Effector memory CD8-positive, alpha-beta T cell (primary cell): ENCODE data around the gene COL26A1.

ENCODE experiments used
- ATAC-seq: fragments of 150-1000 bp; cut with Tn5 transposase; replicated peaks from 2 replicates; pipeline ENCODE4 v1.10.0; 2021; ENCODE audit warnings: mild to moderate bottlenecking, moderate library complexity
- DNase-seq, 3 experiments: peaks; one replicate each; pipeline ENCODE4 v3.0.0; 2021
- H3K27ac Mint-ChIP-seq, 2 donors: one replicate each; pipeline ENCODE4 v1.8.0; 2022; ENCODE audit warnings: mild to moderate bottlenecking in 2 of 2, mixed read lengths in 2 of 2, moderate library complexity in 2 of 2
- H3K27me3 Mint-ChIP-seq, 2 donors: one replicate each; pipeline ENCODE4 v1.8.0; 2022; ENCODE audit warnings: mixed read lengths in 2 of 2
- H3K36me3 Mint-ChIP-seq: one replicate; pipeline ENCODE4 v1.8.0; 2022; ENCODE audit warnings: mild to moderate bottlenecking, moderate library complexity, mixed read lengths; ENCODE audit not compliant: insufficient read depth
- H3K4me1 Mint-ChIP-seq, 2 donors: one replicate each; pipeline ENCODE4 v1.8.0; 2022; ENCODE audit warnings: low read depth in 2 of 2, mixed read lengths in 2 of 2
- H3K4me3 Mint-ChIP-seq, 2 donors: one replicate each; pipeline ENCODE4 v1.8.0; 2022; ENCODE audit warnings: mild to moderate bottlenecking in 2 of 2, mixed read lengths in 2 of 2, moderate library complexity in 2 of 2
- H3K9me3 Mint-ChIP-seq, 2 donors: one replicate each; pipeline ENCODE4 v1.8.0; 2022; ENCODE audit warnings: mixed read lengths in 2 of 2

COL26A1 gene

DNA sequence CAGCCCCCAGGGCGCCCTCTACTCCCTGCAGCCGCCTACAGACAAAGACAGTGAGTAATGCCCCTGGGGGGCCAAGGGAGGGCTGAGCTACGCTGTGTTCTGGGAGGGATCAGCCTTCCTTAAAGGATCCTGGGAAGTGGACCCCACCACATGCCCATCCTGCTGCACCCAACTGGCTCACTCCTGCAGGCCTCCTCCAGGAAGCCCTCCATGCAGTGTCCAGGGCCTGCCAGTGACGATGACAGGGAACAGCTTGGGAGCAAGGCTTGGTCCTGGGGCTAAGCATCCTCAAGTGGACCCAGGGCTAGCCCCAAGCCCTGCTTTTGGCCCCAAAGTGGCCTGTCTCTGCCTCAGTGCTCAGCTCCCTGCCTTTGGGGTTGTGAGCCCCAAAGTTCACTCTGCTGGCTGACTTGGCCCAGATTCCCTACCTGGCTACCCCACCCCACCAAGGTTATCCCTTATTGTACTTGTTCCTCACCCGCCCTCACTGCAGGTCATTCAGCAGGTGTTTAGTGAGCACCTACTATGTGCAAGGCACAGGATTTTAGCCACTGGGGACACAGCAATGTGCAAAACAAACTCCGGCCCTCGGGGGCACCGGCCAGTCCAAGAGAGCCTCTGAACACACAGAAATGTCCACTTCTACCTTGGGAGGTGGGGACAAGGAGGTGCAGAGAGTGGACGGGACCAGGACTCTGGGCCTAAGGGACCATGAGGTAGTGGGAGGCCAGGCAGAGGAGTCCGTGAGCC lies 182.9 kb downstream of the COL26A1 start:
- H3K4me3 Mint-ChIP-seq = no peak overlapping the region
- no peaks in the 10 kb centered on the region for H3K36me3 Mint-ChIP-seq
- H3K9me3 Mint-ChIP-seq = no peaks in the 10 kb centered on the region
- H3K27me3 Mint-ChIP-seq = peaks cover 7 to 36% of the 10 kb centered on the region in 2 donors
- no peak for DNase-seq
- H3K4me1 Mint-ChIP-seq = peaks cover 0 to 4% of the 10 kb centered on the region in 2 donors
- H3K27ac Mint-ChIP-seq = no peak overlapping the region
- no peak for ATAC-seq

- no peak for DNase-seq
- no peak for ATAC-seq
- Mint-ChIP-seq H3K27ac (no peak overlapping the region), H3K36me3 (no peaks in the 10 kb centered on the region), H3K4me1 (peaks cover 0 to 4% of the 10 kb centered on the region in 2 donors), H3K9me3 (no peaks in the 10 kb centered on the region), H3K4me3 (no peak overlapping the region), H3K27me3 (peaks cover 7 to 36% of the 10 kb centered on the region in 2 donors)
Observed at GRCh38 chr7:101546308-101546936, 183.7 kb downstream of the COL26A1 start.

- Mint-ChIP-seq H3K27ac (no peak overlapping the region), H3K4me3 (no peak overlapping the region), H3K4me1 (peaks cover 0 to 4% of the 10 kb centered on the region in 2 donors), H3K36me3 (no peaks in the 10 kb centered on the region), H3K9me3 (no peaks in the 10 kb centered on the region), H3K27me3 (peaks cover 7 to 36% of the 10 kb centered on the region in 2 donors)
- no peak for ATAC-seq
- DNase-seq = no peak
Observed at GRCh38 chr7:101547022-101547915, 184.6 kb downstream of the COL26A1 start.

DNA sequence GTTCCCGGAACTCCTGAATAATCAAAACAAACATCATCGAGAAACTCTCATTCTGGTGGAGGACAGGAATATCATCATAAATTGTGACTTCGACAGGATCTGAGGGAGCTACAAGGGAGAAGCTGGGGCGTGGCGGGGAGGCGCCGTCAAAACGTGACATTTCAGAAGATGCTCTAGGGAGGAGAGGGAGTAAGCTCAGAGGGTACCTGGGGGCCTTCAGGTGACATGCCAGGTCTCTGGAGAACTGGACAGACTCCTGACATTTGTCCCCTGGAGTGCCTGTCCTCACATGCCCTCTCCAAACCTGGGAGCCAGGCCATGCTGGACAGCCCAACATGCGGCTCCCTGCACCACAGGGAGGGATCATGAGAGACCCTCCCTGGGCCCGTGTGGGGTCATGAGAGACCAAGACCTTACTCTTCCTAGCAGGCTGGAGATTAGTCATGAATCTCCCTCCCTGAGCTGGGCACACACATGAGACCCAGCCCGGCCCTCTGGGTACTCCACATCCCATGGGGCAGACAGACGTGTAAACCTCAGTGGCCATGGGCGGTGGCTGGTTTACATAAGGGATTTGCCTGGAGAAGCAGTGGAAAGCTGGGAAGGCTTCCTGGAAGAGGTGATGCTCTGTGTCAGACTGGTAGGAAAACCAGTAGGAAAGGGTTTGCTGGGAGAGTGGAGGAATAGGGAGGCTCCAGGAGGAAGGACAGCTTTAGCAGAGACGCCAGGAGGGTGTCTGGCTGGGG lies 185.4 kb downstream of the COL26A1 start:
- peaks cover 7 to 31% of the 10 kb centered on the region in 2 donors for H3K27me3 Mint-ChIP-seq
- H3K9me3 Mint-ChIP-seq = no peaks in the 10 kb centered on the region
- DNase-seq (no peak), ATAC-seq (no peak)
- no peaks in the 10 kb centered on the region for H3K4me1 Mint-ChIP-seq
- H3K4me3 Mint-ChIP-seq = no peak overlapping the region
- H3K27ac Mint-ChIP-seq = no peak overlapping the region
- H3K36me3 Mint-ChIP-seq = no peaks in the 10 kb centered on the region

- H3K4me1 Mint-ChIP-seq = no peaks in the 10 kb centered on the region
- no peak overlapping the region for H3K27ac Mint-ChIP-seq
- no peaks in the 10 kb centered on the region for H3K36me3 Mint-ChIP-seq
- H3K27me3 Mint-ChIP-seq = peaks cover 7 to 37% of the 10 kb centered on the region in 2 donors
- H3K4me3 Mint-ChIP-seq = no peak overlapping the region
- ATAC-seq (no peak), DNase-seq (no peak)
- H3K9me3 Mint-ChIP-seq = no peaks in the 10 kb centered on the region
Observed at GRCh38 chr7:101549734-101550133, 187.1 kb downstream of the COL26A1 start.

DNA sequence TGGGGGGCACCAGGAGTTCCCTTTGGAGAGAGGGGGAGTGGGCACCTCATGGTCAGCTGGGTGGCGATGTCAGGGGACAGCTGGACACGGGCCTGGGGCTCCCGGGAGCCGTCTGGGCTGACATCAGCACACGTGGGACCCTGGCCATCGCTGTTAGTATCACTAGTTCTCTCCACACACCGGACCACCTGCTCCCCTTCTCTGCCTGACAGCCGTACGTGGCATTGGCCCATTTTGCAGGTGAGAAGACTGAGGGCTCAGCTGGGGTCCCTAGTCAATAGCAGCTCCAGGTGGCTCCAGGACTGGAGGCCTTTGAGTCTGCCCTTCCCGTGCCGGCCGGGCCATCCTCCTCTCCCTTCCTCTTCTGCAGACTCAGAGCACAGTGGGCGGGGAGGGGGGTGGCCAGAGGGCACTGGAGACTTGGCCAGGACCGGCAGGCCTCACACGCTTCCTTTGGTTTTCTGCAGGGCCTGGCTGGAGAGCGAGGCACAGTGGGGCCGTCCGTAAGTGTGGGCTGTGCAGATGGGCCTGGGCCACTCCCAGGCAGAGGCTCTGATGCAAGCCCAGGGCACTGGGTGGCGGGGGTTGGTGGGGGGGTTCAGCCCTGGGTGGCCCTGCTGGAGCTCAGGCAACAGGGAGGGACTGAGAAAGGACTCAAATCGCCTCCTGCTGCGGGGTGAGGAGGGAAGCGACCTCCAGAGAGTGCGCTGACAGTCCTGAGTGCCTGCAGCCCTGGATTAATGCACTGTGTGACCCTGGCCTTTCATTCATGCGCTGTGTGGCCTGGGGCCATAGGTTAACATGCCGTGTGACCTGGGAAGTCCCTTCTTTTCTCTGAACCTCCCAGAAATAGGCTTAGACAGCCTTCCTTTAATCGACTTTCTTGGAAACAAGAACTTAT lies 188.2 kb downstream of the COL26A1 start:
- DNase-seq = no peak

GRCh38 chr7:101553018-101553770 lies 190.5 kb downstream of the COL26A1 start:
- H3K9me3 Mint-ChIP-seq = no peaks in the 10 kb centered on the region
- H3K36me3 Mint-ChIP-seq = no peaks in the 10 kb centered on the region
- H3K4me3 Mint-ChIP-seq = no peak overlapping the region
- ATAC-seq (no peak), DNase-seq (no peak)
- H3K27ac Mint-ChIP-seq = no peak overlapping the region
- H3K27me3 Mint-ChIP-seq = peaks cover 20 to 47% of the 10 kb centered on the region in 2 donors
- no peaks in the 10 kb centered on the region for H3K4me1 Mint-ChIP-seq

More for the DNA sequence above, 188.2 kb downstream of the COL26A1 start:
- Mint-ChIP-seq H3K4me1 (no peaks in the 10 kb centered on the region), H3K9me3 (no peaks in the 10 kb centered on the region), H3K27me3 (peaks cover 8 to 41% of the 10 kb centered on the region in 2 donors), H3K36me3 (no peaks in the 10 kb centered on the region), H3K27ac (no peak overlapping the region), H3K4me3 (no peak overlapping the region)
- no peak for ATAC-seq

DNA sequence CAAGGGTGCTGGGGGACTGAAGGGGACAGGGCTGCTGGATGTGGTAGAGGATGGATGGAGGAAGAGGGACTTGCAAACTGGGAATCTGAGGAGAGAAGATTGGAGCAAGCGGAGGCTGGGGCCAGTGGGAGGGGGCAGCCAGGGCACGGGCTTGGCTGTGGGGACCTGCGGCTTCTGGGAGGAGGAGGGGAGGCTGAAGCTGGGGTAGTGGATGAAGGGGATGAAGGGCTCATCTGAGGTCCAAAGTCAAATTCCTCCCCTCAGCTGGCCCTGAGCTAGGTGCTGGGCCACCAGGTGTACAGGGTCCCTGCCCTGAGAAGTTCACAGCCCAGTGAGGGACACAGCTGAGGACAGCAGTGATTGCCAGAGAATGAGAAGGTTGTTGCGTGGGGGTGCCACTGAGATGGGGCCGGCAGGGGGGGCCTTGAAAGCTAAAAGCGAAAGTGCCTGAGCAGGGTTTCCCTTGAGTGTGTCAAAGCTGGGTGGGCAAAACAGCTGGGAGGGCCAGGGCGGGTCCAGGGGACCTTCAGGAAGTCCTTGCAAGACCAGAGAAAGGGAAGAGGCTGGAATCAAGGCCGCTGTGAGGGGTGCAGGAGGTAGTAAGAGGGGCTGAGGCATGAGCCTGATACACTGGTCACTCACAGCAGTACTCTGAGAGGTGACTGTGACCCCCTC lies 191.2 kb downstream of the COL26A1 start:
- Mint-ChIP-seq H3K36me3 (no peaks in the 10 kb centered on the region), H3K27me3 (peaks cover 15 to 40% of the 10 kb centered on the region in 2 donors), H3K4me3 (no peak overlapping the region), H3K4me1 (no peaks in the 10 kb centered on the region), H3K9me3 (no peaks in the 10 kb centered on the region), H3K27ac (no peak overlapping the region)
- no peak for DNase-seq
- ATAC-seq = no peak

DNA sequence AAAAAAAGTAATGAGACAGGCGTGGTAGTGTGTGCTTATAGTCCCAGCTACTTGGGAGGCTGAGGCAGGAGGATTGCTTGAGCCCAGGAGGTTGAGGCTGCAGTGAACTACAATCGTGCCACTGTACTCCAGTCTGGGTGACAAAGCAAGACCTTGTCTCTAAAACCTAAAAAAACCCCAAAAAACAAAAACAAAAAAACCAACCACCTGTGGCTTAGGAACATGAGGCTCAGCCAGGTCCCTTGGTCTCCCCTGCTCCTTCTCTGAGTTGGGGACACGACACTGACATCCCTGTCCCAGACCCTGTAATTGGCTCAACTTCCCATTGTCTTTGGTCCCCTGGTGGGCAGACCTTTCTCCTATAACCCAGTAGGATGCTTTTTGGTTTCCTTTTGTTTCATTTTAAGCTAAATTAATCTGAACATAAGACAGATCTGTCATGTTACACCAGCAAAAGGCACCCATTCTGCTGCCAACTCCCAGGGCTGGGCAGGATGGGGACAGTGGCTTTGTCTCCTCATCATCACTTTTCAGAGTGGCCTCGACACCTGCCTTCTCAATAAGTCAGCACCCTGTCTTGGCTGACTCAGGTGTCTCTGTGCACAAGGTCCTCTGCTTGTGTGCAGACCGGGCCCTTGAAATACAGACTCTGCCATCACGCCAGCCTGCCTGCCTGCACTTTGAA lies 192.1 kb downstream of the COL26A1 start:
- no peak overlapping the region for H3K4me3 Mint-ChIP-seq
- ATAC-seq (no peak), DNase-seq (no peak)

GRCh38 chr7:101555269-101555920 lies 192.7 kb downstream of the COL26A1 start:
- no peaks in the 10 kb centered on the region for H3K36me3 Mint-ChIP-seq
- H3K27ac Mint-ChIP-seq = no peak overlapping the region
- no peak for ATAC-seq
- peaks cover 20 to 38% of the 10 kb centered on the region in 2 donors for H3K27me3 Mint-ChIP-seq
- H3K9me3 Mint-ChIP-seq = no peaks in the 10 kb centered on the region
- H3K4me3 Mint-ChIP-seq = no peak overlapping the region
- DNase-seq = no peak
- H3K4me1 Mint-ChIP-seq = no peaks in the 10 kb centered on the region

More for the DNA sequence above, 192.1 kb downstream of the COL26A1 start:
- Mint-ChIP-seq H3K27me3 (peaks cover 15 to 37% of the 10 kb centered on the region in 2 donors), H3K4me1 (no peaks in the 10 kb centered on the region), H3K9me3 (no peaks in the 10 kb centered on the region), H3K36me3 (no peaks in the 10 kb centered on the region), H3K27ac (no peak overlapping the region)

DNA sequence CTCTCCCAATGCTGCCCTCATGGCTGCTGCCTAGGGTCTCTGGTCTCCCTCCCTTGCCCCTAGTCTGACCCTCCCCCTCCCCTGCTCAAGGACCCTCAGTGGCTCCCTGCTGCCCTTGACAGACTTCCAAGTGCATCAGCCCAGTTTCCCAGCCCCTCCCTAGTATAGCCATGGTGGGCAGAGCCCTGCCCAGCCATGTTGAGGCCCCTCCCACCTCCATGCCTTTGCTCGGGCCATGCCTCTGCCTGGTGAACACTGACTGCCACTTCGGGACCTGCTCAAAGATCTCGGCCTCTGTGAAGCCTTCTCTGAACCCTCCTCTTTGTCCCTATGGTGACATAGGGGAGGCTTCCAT lies 193.2 kb downstream of the COL26A1 start:
- peaks cover 26 to 43% of the 10 kb centered on the region in 2 donors for H3K27me3 Mint-ChIP-seq
- no peaks in the 10 kb centered on the region for H3K4me1 Mint-ChIP-seq
- H3K36me3 Mint-ChIP-seq = no peaks in the 10 kb centered on the region
- no peak overlapping the region for H3K27ac Mint-ChIP-seq
- no peak overlapping the region for H3K4me3 Mint-ChIP-seq
- DNase-seq (no peak), ATAC-seq (no peak)
- H3K9me3 Mint-ChIP-seq = no peaks in the 10 kb centered on the region
